Upper lobe of right lung (tissue), 1 donor: Measurements from ENCODE around the gene TJP2. TPM values are rescaled to one million over a fixed set of nuclear protein-coding genes. Genes with fewer than 3 reads are reported as not detected.

Experiments
- ATAC-seq: fragments of 200-7000 bp; cut with Tn5 transposase; one replicate; pipeline ENCODE4 v1.9.1; 2020; ENCODE audit warnings: mild to moderate bottlenecking, moderate library complexity
- DNase-seq: peaks from one replicate; pipeline ENCODE4 v3.0.0-alpha.2; 2020
- H3K27ac ChIP-seq: fragments of 200-600 bp; one replicate; pipeline ENCODE4 v1.8.0; 2022
- H3K27me3 ChIP-seq: fragments of 200-600 bp; one replicate; pipeline ENCODE4 v1.8.0; 2022; ENCODE audit warnings: mild to moderate bottlenecking
- H3K36me3 ChIP-seq: fragments of 200-600 bp; one replicate; pipeline ENCODE4 v1.8.0; 2022
- H3K4me1 ChIP-seq: fragments of 200-600 bp; one replicate; pipeline ENCODE4 v1.8.0; 2022
- H3K4me3 ChIP-seq: fragments of 200-600 bp; one replicate; pipeline ENCODE4 v1.8.0; 2022; ENCODE audit warnings: mild to moderate bottlenecking
- H3K9me3 ChIP-seq: fragments of 200-600 bp; one replicate; pipeline ENCODE4 v1.8.0; 2022
- intact Hi-C: fragments of 100-400 bp; cut with DNase I; formaldehyde crosslinking; loops from one replicate; pipeline ENCODE4 v1.11.0; 2022
- long read RNA-seq: library from polyadenylated mRNA; unstranded; transcript quantifications from one replicate; pipeline ENCODE4 v2.0.0, GENCODE V29; 2021
- total RNA-seq: library from RNA; stranded (reverse); fragmentation: NEBNext Ultra II Directional; extraction: Animal tissue kit (Norgen Biotek cat#: 25700); gene quantifications from one replicate; pipeline ENCODE4 v1.2.1, GENCODE V29; 2021
- TF ChIP-seq, protein P1 (sequence below): fragments of 200-600 bp; IDR thresholded peaks from one replicate; pipeline ENCODE4 v1.8.0; 2022; ENCODE audit warnings: antibody characterized with exemption
- donor health status: DM: no; HTN: yes; CAD: no; lungs with severe emphysema.

Gene TJP2
- total RNA-seq, result 131 TPM
- long read RNA-seq, full-length matches to known transcripts, result 20 of 159 reads
- long read RNA-seq, partial matches to known transcripts, result 112 of 159 reads
- long read RNA-seq, other reads (novel, unspliced or antisense), result 27 of 159 reads

DNA sequence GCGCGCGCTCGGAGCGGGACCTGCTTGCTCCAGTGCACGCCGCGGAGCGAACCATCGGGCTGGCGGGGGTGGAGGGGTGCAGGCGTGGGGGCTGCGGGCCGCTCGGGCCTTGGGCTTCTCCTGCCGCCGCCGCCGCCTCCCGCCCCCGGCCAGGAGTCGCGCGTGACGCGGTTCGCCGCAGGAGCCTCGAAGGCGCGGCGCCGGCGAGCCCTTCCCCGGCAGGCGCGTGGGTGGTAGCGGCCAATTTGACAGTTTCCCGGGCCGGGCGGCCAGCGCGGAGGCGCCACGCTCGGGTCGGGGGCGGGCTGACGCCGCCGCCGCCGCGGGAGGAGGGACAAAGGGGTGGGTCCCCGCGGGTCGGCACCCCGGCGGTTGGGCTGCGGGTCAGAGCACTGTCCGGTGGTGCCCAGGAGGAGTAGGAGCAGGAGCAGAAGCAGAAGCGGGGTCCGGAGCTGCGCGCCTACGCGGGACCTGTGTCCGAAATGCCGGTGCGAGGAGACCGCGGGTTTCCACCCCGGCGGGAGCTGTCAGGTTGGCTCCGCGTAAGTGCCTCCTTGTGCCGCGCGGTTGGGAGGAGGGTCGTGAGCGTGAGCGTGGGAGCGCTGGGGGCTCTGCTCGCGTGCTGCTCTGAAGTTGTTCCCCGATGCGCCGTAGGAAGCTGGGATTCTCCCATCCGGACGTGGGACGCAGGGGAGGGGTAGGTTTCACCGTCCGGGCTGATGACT, at the start of gene TJP2:
TJP2 (plus strand) TSS at position 387 of the 725 bp plus-strand sequence; CDS start at position 483, 96 bp downstream.
- TF ChIP-seq, protein P1, sequence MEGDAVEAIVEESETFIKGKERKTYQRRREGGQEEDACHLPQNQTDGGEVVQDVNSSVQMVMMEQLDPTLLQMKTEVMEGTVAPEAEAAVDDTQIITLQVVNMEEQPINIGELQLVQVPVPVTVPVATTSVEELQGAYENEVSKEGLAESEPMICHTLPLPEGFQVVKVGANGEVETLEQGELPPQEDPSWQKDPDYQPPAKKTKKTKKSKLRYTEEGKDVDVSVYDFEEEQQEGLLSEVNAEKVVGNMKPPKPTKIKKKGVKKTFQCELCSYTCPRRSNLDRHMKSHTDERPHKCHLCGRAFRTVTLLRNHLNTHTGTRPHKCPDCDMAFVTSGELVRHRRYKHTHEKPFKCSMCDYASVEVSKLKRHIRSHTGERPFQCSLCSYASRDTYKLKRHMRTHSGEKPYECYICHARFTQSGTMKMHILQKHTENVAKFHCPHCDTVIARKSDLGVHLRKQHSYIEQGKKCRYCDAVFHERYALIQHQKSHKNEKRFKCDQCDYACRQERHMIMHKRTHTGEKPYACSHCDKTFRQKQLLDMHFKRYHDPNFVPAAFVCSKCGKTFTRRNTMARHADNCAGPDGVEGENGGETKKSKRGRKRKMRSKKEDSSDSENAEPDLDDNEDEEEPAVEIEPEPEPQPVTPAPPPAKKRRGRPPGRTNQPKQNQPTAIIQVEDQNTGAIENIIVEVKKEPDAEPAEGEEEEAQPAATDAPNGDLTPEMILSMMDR, result no peak
- H3K9me3 ChIP-seq, result no peaks in the 10 kb centered on the region
- DNase-seq, result peak; percentile 86
- peak; percentile 82 for ATAC-seq
- intact Hi-C loops, result no loop called here
- peak within 1 kb of the TSS; percentile 70 for H3K4me3 ChIP-seq
- H3K27me3 ChIP-seq, result no peaks in the 10 kb centered on the region
- peak within 1 kb of the TSS; percentile 63 for H3K27ac ChIP-seq
- no peaks in the 10 kb centered on the region for H3K36me3 ChIP-seq
- H3K4me1 ChIP-seq, result peaks cover 49% of the 10 kb centered on the region

DNA sequence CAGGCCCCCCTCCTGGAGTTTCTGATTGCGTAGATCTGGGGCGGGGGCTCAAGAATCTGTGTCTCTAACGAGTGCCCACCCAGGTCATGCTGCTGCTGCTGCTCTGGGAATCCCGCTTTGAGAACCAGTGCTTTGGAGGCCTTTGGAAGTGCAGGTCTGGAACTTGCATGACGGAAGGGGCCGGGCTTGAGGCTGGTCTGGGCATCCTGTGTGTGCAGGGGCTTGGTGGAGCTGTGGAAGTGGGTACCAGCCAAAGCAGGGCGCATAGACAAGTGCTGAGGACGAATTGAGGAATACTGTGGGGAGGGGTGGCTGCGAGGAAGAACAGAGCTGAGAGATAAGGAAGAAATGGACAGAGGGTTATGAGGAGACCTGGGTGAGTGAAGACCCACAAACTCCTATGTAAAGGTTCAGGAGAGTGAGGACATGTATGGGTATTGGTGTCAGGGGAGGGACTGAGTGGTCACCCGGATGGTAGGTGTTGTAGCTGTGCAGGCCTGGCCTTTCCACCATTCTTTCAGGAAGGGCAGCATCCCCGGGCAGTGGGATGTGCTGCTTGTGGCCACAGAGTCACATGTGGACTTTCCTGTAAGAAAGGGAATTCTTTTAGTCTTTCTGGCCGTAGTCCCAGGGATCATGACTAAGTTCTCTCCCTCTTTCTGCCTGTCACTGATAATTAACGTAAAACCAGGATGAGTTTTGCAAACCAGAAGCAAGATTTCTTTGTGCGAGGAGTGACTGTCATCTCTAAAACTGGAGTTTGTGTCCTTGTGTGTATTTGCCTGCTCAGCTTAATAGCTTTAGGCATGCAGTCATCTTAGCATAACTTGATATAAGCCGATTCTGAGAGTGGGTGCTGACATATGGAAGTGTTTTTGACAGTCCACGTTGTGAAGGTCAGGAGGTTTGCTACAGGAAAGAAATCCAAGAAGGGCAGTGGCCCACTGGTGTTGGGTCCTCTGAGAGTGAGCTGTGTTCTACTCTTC, 43.3 kb upstream of the TJP2 start:
- no peak for DNase-seq
- H3K27me3 ChIP-seq, result no peaks in the 10 kb centered on the region
- no peaks in the 10 kb centered on the region for H3K9me3 ChIP-seq
- TF ChIP-seq, protein P1, result no peak
- H3K4me1 ChIP-seq, result peaks cover 16% of the 10 kb centered on the region
- intact Hi-C loops, result no loop called here
- no peak for ATAC-seq
- no peak overlapping the region for H3K4me3 ChIP-seq
- H3K36me3 ChIP-seq, result no peaks in the 10 kb centered on the region
- H3K27ac ChIP-seq, result no peak overlapping the region

DNA sequence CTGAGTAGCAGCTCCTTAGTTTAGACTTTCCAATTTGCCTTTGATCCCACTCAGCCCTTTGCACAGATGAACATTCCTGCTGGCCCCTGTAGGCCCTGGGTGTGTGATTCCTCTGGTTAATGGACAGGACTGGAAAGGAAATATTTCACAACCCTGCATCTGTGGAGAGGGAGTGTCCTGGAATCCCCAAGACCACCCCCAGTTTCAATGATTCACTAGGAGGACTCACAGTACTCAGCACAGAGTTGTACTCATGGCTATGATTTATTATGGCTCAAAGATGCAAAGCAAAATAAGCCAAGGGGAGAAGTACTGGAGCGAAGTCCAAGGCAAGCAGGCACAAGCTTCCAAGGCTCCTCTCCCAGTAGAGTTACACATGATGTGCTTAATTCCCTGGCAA, 42.4 kb upstream of the TJP2 start:
- intact Hi-C loops, result no loop called here

DNA sequence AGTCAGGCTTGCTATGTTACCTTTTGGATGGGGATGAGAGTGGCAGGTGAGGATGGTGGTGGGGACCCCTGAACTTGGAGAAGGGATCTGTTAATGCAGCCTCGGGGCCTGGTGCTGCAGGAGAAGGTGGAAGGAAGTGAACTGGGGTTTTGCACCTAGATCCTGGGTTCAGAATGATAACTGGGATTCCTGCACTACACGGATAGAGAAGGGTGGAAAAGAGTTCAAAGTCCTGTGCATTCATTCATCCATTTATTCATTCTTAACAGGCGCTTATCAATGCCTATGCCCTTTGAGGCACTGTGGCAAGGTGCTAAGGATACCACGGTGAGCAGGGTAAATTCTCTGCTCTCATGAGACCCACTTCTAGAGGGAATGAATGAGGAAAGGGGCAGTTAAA, 41.7 kb upstream of the TJP2 start:
- H3K36me3 ChIP-seq, result no peaks in the 10 kb centered on the region
- peaks cover 16% of the 10 kb centered on the region for H3K4me1 ChIP-seq
- no peak overlapping the region for H3K27ac ChIP-seq
- H3K4me3 ChIP-seq, result no peak overlapping the region
- TF ChIP-seq, protein P1, result no peak
- H3K9me3 ChIP-seq, result no peaks in the 10 kb centered on the region
- ATAC-seq, result no peak
- no peak for DNase-seq
- intact Hi-C loops, result no loop called here
- no peaks in the 10 kb centered on the region for H3K27me3 ChIP-seq

More for the DNA sequence above, 42.4 kb upstream of the TJP2 start:
- no peaks in the 10 kb centered on the region for H3K9me3 ChIP-seq
- H3K27ac ChIP-seq, result no peak overlapping the region
- peaks cover 16% of the 10 kb centered on the region for H3K4me1 ChIP-seq
- no peaks in the 10 kb centered on the region for H3K36me3 ChIP-seq
- H3K4me3 ChIP-seq, result no peak overlapping the region
- H3K27me3 ChIP-seq, result no peaks in the 10 kb centered on the region
- TF ChIP-seq, protein P1, result no peak
- DNase-seq (no peak), ATAC-seq (peak; percentile 46)

DNA sequence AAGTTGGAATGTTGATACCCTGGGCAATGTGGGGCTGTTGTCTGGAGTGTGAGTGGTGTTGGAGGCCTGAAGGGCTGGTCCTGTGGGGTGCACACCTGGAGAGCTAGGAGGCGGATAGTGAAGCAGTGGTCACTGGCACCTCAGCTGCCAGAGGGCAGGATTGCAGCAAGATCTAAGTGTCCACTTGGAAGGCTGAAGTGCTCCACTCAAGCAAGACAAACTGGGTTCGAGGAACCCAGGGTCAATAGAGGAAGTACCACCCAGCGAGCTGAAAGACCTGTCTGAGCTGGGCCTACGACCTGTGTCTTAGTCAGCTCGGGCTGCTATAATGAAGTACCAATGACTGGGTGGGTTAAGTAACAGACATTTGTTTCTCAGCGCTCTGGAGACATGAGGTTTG, 39.7 kb upstream of the TJP2 start:
- no peaks in the 10 kb centered on the region for H3K9me3 ChIP-seq
- intact Hi-C loops, result no loop called here
- ATAC-seq (peak; percentile 83), DNase-seq (peak; percentile 67)
- TF ChIP-seq, protein P1, result no peak
- H3K4me1 ChIP-seq, result peaks cover 16% of the 10 kb centered on the region
- no peak overlapping the region for H3K4me3 ChIP-seq
- H3K27me3 ChIP-seq, result no peaks in the 10 kb centered on the region
- H3K27ac ChIP-seq, result no peak overlapping the region
- H3K36me3 ChIP-seq, result no peaks in the 10 kb centered on the region
